Measurements from ENCODE around the gene DUSP15. TPM values are rescaled to one million over a fixed set of nuclear protein-coding genes. Genes with fewer than 3 reads are reported as not detected.

DUSP15 gene
- total and polyA plus RNA-seq, 2 of the 4 experiments (the other 2 are of a cell fraction): not detected

DNA sequence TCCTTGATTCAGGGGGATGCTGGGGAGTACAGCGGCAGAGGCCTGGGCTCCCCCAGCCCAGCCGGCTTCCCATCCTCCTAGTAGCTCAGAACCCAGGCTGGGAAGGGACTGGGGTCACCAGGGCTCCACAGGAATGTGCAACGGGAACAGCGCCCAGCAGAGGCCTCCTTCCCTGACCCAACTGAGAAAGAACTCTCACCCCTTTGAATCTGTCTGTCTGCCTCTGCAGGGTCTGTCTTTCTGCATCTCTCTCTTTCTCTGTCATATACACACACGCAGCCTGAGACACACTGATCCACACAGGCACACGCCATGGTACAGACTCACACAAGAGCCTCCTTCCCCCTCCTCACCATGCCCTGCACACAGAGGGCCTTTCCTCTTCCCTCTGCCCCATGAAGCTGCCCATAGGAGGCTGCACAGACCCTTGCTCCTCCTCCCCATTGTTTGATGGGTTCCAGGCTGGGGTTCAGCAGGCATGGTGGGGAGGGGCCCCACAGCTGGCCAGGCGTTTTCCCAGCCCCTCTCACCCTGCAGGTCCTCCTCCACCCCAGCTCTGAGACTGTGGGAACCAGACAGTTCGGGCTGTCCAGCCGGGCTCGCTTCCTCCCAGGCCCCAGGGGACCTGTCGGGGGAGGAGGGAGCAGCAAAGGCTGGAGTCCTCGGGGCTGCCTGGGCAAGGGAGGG is 27.7 kb downstream of the DUSP15 start (continued):
- TF ChIP-seq, protein P1, sequence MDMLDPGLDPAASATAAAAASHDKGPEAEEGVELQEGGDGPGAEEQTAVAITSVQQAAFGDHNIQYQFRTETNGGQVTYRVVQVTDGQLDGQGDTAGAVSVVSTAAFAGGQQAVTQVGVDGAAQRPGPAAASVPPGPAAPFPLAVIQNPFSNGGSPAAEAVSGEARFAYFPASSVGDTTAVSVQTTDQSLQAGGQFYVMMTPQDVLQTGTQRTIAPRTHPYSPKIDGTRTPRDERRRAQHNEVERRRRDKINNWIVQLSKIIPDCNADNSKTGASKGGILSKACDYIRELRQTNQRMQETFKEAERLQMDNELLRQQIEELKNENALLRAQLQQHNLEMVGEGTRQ (IDR thresholded peaks at IDR 0.05; ENCODE audit: low read depth, low read length): no peak

DNA sequence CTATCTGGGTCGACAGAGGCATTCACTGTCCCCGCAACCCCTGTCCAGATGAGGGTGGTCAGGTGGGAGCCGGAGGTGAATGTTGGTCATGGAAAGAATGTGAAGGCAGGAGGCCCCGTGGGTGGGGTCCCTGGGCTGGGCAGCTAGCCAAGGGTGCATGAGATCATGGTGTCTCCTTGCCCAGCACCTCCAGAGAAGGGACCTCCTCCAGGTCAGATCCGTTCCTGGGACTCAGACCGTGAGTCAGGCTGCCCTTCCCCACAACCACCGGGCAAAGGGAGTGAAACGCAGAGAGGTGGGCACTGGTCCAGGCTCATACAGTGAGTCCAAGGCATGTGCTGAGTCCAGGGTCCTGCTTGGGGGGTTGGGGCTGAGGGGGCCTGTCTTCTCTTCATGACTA is 28.4 kb downstream of the DUSP15 start:
- no peak overlapping the region for H3K23ac ChIP-seq (ENCODE audit: low read depth, low read length)
- ATAC-seq (ENCODE audit: low read depth) (peak; percentile 48), DNase-seq (peak; percentile 66)
- POLR2A ChIA-PET (ENCODE audit: unreplicated experiment): interaction anchor here (0.6 kb wide), 1 partner anchor 96 kb away, joined by 3 read pairs; no protein-coding TSS in a partner anchor
- peak overlapping the region; percentile 35 for H2AK9ac ChIP-seq (replicated peaks; ENCODE audit: low read depth, low read length, poor library complexity)
- H4K8ac ChIP-seq (ENCODE audit: low read depth in 2 of 2, low read length in 2 of 2): peak overlapping the region in 1 of 2 experiments; percentile 42; a peak in 1 of 4 replicates
- H4K91ac ChIP-seq (ENCODE audit: insufficient read depth, low read depth, low read length): no peak overlapping the region
- no peak overlapping the region for H3K18ac ChIP-seq (ENCODE audit: low read depth, low read length)
- peaks cover 21% of the 10 kb centered on the region for H3K4me1 ChIP-seq (ENCODE audit: control insufficient read depth, insufficient read depth, low read length)
- 0 out of 4 replicates have a peak, but pooled peaks cover 0 to 2% of the 10 kb centered on the region in 2 experiments for H3K79me1 ChIP-seq (ENCODE audit: low read depth in 1 of 2, low read length in 2 of 2)
- no peak overlapping the region for H4K5ac ChIP-seq (ENCODE audit: low read depth, low read length)
- H3K14ac ChIP-seq (replicated peaks; ENCODE audit: low read depth, low read length): no peak overlapping the region
- no TSS peak for BruUV-seq (replicated peaks)
- WGBS, 2 experiments (ENCODE audit: extremely low coverage in 2 of 2, insufficient read length in 1 of 2): 47% methylated on average over 4 of the region's 8 CpGs; no CpG with 5 or more reads in 1 of the 2 experiments
- H3K27ac ChIP-seq (ENCODE audit: insufficient read depth, low read length): no peak overlapping the region
- in situ Hi-C loops (cut with MboI; ENCODE audit: low sequenced_read_pairs) (loop anchor here (25.0 kb wide), 2 partner anchors 645 to 820 kb away; partner anchors contain the start of gene C20orf203), intact Hi-C loops (cut with micrococcal nuclease) (no loop called here), dilution Hi-C loops (cut with HindIII; ENCODE audit: low sequenced_read_pairs, unreplicated experiment) (no loop called here)
- H3K4ac ChIP-seq (ENCODE audit: low read depth, low read length): peak overlapping the region; percentile 65
- H3K9ac ChIP-seq (ENCODE audit: low read depth, low read length): no peak overlapping the region
- H2BK5ac ChIP-seq (ENCODE audit: low read depth, low read length, poor library complexity, severe bottlenecking): no peak overlapping the region
- H3K9me1 ChIP-seq (ENCODE audit: insufficient read depth, low read length): peaks cover 23% of the 10 kb centered on the region
- no peaks in the 10 kb centered on the region for H3K9me3 ChIP-seq (ENCODE audit: control insufficient read depth, insufficient read depth, low read length)
- peaks cover 3% of the 10 kb centered on the region; the same call in 1 of the 2 replicates for H3K27me3 ChIP-seq (ENCODE audit: control insufficient read depth, insufficient read depth, low read length)
- H2AK5ac ChIP-seq (ENCODE audit: low read depth, low read length): peak overlapping the region; percentile 58; the same call in 1 of the 2 replicates
- H2BK15ac ChIP-seq (ENCODE audit: low read depth, low read length): no peak overlapping the region
- peak overlapping the region; percentile 46; the same call in 1 of the 2 replicates for H2BK20ac ChIP-seq (ENCODE audit: low read depth, low read length)
- CTCF ChIA-PET: interaction anchor here (1.0 kb wide), 1 partner anchor 12 kb away, joined by 3 read pairs; no protein-coding TSS in a partner anchor
- H3K56ac ChIP-seq (ENCODE audit: extremely low read depth, insufficient read depth, low read length): no peak overlapping the region
- no peak overlapping the region for H3K4me3 ChIP-seq (ENCODE audit: insufficient read depth, low read depth, low read length)
- H4K20me1 ChIP-seq (ENCODE audit: insufficient read depth, low read length): peaks cover 22% of the 10 kb centered on the region
- H3K4me2 ChIP-seq (ENCODE audit: low read depth, low read length): 0 out of 2 replicates have a peak overlapping the region, but pooled peaks have one; percentile 18
- H2AFZ ChIP-seq (replicated peaks; ENCODE audit: low read length, poor library complexity): peak overlapping the region; percentile 19
- H2BK120ac ChIP-seq (ENCODE audit: low read depth, low read length): peak overlapping the region; percentile 32; the same call in 1 of the 2 replicates
- no peaks in the 10 kb centered on the region for H3K36me3 ChIP-seq (ENCODE audit: control insufficient read depth, insufficient read depth, low read length)
- no peak for TF ChIP-seq CEBPB (IDR thresholded peaks at IDR 0.05; ENCODE audit: low read depth, low read length)
- TF ChIP-seq, protein P1 (IDR thresholded peaks at IDR 0.05; ENCODE audit: low read depth, low read length): no peak
- no peak for TF ChIP-seq CHD1 (IDR thresholded peaks at IDR 0.05; ENCODE audit: low read depth, low read length)
- TF ChIP-seq MAZ (IDR thresholded peaks at IDR 0.05; ENCODE audit: borderline replicate concordance, low read depth, low read length): 0 out of 2 replicates have a peak, but pooled peaks have one; percentile 24
- TF ChIP-seq RFX5 (IDR thresholded peaks at IDR 0.05; ENCODE audit: low read depth, low read length): no peak
- TF ChIP-seq RCOR1 (IDR thresholded peaks at IDR 0.05; ENCODE audit: insufficient replicate concordance, low read length): no peak
- TF ChIP-seq POLR2A (IDR thresholded peaks at IDR 0.05; ENCODE audit: low read depth, low read length): no peak
- no peak for TF ChIP-seq MXI1 (IDR thresholded peaks at IDR 0.05; ENCODE audit: borderline replicate concordance, low read depth, low read length)
- TF ChIP-seq BHLHE40 (IDR thresholded peaks at IDR 0.05; ENCODE audit: low read depth, low read length): no peak
- TF ChIP-seq FOS (IDR thresholded peaks at IDR 0.05; ENCODE audit: low read depth, low read length): 0 out of 2 replicates have a peak, but pooled peaks have one; percentile 15
- TF ChIP-seq NFE2L2 (IDR thresholded peaks at IDR 0.05; ENCODE audit: low read depth, low read length): no peak
- TF ChIP-seq, protein P2, sequence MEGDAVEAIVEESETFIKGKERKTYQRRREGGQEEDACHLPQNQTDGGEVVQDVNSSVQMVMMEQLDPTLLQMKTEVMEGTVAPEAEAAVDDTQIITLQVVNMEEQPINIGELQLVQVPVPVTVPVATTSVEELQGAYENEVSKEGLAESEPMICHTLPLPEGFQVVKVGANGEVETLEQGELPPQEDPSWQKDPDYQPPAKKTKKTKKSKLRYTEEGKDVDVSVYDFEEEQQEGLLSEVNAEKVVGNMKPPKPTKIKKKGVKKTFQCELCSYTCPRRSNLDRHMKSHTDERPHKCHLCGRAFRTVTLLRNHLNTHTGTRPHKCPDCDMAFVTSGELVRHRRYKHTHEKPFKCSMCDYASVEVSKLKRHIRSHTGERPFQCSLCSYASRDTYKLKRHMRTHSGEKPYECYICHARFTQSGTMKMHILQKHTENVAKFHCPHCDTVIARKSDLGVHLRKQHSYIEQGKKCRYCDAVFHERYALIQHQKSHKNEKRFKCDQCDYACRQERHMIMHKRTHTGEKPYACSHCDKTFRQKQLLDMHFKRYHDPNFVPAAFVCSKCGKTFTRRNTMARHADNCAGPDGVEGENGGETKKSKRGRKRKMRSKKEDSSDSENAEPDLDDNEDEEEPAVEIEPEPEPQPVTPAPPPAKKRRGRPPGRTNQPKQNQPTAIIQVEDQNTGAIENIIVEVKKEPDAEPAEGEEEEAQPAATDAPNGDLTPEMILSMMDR (conservative IDR thresholded peaks at IDR 0.05; ENCODE audit: low read depth, low read length): no peak
